Ovary (tissue), 9 donors: ENCODE measurements around the gene C14orf93. TPM values are rescaled to one million over a fixed set of nuclear protein-coding genes. Genes with fewer than 3 reads are reported as not detected.
"Not testable (repeated sequence)": the region's sequence is repeated elsewhere in the genome, so short reads cannot be mapped to it uniquely, and the experiment has no call there.

Experiments used
- DNase-seq, 5 donors: peaks; one replicate each; pipeline ENCODE4 v3.0.0-alpha.2; 2019 to 2020
- H3K27ac ChIP-seq, 2 donors: fragments of 200-600 bp; one replicate each; pipeline versions ENCODE4 v1.5.1 to v1.8.0; 2019 to 2022
- H3K27me3 ChIP-seq: fragments of 200-600 bp; one replicate; pipeline ENCODE4 v1.8.0; 2022
- H3K36me3 ChIP-seq: fragments of 200-600 bp; sonication (generic); one replicate; pipeline ENCODE4 v1.5.1; 2019
- H3K4me1 ChIP-seq: one replicate; pipeline ENCODE4 v1.8.1; 2013; ENCODE audit warnings: mild to moderate bottlenecking, moderate library complexity; ENCODE audit not compliant: insufficient read depth
- H3K4me3 ChIP-seq: fragments of 200-600 bp; sonication (generic); one replicate; pipeline ENCODE4 v1.5.1; 2017
- H3K9me3 ChIP-seq, 2 donors: fragments of 200-600 bp in 1 of 2; sonication (generic) in 1 of 2; one replicate each; pipeline versions ENCODE4 v1.5.1 to v1.8.1; 2013 to 2019; ENCODE audit warnings: mild to moderate bottlenecking in 1 of 2, moderate library complexity in 1 of 2
- CTCF ChIP-seq, 3 donors: fragments of 450-650 bp in 2 of 3; fragments of 200-600 bp in 1 of 3; IDR thresholded peaks; one replicate each; pipeline versions ENCODE4 v1.5.1 to v1.8.0; 2016 to 2022; ENCODE audit warnings: antibody characterized with exemption in 3 of 3, mild to moderate bottlenecking in 1 of 3
- EP300 ChIP-seq: sonication (generic); formaldehyde crosslinking; IDR thresholded peaks from one replicate; pipeline ENCODE4 v1.6.1; 2017; ENCODE audit warnings: antibody characterized with exemption
- POLR2A ChIP-seq: fragments of 450-650 bp; IDR thresholded peaks from one replicate; pipeline ENCODE4 v1.6.1; 2017; ENCODE audit warnings: antibody characterized with exemption, mild to moderate bottlenecking, moderate library complexity
- WGBS, 3 donors: extraction: QIAGEN DNeasy Blood & Tissue Kit in 1 of 3; methylation state at CpG; one replicate each; pipeline versions ENCODE4 v1.1.5 to v1.1.7; 2013 to 2017; 5-methylcytosine and 5-hydroxymethylcytosine counted together
- intact Hi-C, 4 donors: fragments of 100-400 bp; cut with DNase I; formaldehyde crosslinking; loops; one replicate each; pipeline versions ENCODE4 v1.11.0 to v1.15.1; 2022 to 2023
- polyA plus RNA-seq, 2 donors: library from polyadenylated mRNA; stranded (reverse); fragments of 200-250 nt in 1 of 2; fragments of 350-450 nt in 1 of 2; fragmentation: Illumina TruSeq in 1 of 2; extraction: RNeasy Lipid Tissue Mini Kit (QIAGEN cat#74804) in 1 of 2; gene quantifications; one replicate each; pipeline ENCODE4 v1.2.3, GENCODE V29; 2013 to 2014
- total RNA-seq, 7 donors: library from RNA; depleted of rRNA in 2 of 7; stranded (reverse); fragments of >200 nt in 2 of 7; fragmentation: NEBNext Ultra II Directional in 3 of 7; extraction: Animal tissue kit (Norgen Biotek cat#: 25700) in 3 of 7; gene quantifications; one replicate each; pipeline versions ENCODE4 v1.1.0 to v1.2.4, GENCODE V29; 2016 to 2023
- donor health status: DM: no; HTN: no; CAD: no; lungs with moderate emphysema.
- donor health status: DM: no; HTN: no; CAD: no.
- donor health status: Bipolar disorder and iron deficiency.
- donor health status: DM: yes; HTN: yes; CAD: no.
- donor health status: DM: no; HTN: no; CAD: no.
- donor health status: DM: yes; HTN: yes; CAD: no.

C14orf93 gene
- total and polyA plus RNA-seq, 9 donors = 7.2 to 12.7 (median 10.8) TPM

GRCh38 chr14:23020143-23021128, 10.5 kb upstream of the C14orf93 start:
- intact Hi-C loops = no loop called here
- 88 to 93% (median 91%) methylated on average over 7 of the region's 7 CpGs for whole genome bisulfite sequencing, 3 donors
- no peaks in the 10 kb centered on the region for H3K9me3 ChIP-seq
- no peak for DNase-seq
- H3K27ac ChIP-seq = no peak overlapping the region
- no peak overlapping the region for H3K4me3 ChIP-seq
- no peaks in the 10 kb centered on the region for H3K27me3 ChIP-seq
- H3K4me1 ChIP-seq = no peaks in the 10 kb centered on the region
- no peaks in the 10 kb centered on the region for H3K36me3 ChIP-seq
- TF ChIP-seq POLR2A (no peak), CTCF (IDR thresholded peaks at IDR 0.05) (no peak), EP300 (no peak)

GRCh38 chr14:23018107-23018506, 8.2 kb upstream of the C14orf93 start:
- no peak overlapping the region for H3K4me3 ChIP-seq
- H3K27ac ChIP-seq = no peak overlapping the region
- H3K4me1 ChIP-seq = no peaks in the 10 kb centered on the region
- intact Hi-C loops = no loop called here
- TF ChIP-seq CTCF (IDR thresholded peaks at IDR 0.05) (no peak), POLR2A (no peak), EP300 (no peak)
- no peak for DNase-seq
- H3K9me3 ChIP-seq = no peaks in the 10 kb centered on the region
- H3K27me3 ChIP-seq = no peaks in the 10 kb centered on the region
- no peaks in the 10 kb centered on the region for H3K36me3 ChIP-seq

- Histone ChIP-seq H3K4me3 (no peak overlapping the region), H3K27me3 (no peaks in the 10 kb centered on the region), H3K4me1 (no peaks in the 10 kb centered on the region), H3K9me3 (no peaks in the 10 kb centered on the region), H3K36me3 (no peaks in the 10 kb centered on the region), H3K27ac (no peak overlapping the region)
- TF ChIP-seq POLR2A (no peak), EP300 (no peak), CTCF (IDR thresholded peaks at IDR 0.05) (no peak)
- intact Hi-C loops = no loop called here
- WGBS, 3 donors = 85 to 91% (median 87%) methylated on average over 5 of the region's 5 CpGs
- DNase-seq = no peak
Measured at GRCh38 chr14:23017091-23017490, 7.1 kb upstream of the C14orf93 start.

- H3K27ac ChIP-seq = no peak overlapping the region
- no peaks in the 10 kb centered on the region for H3K4me1 ChIP-seq
- intact Hi-C loops = no loop called here
- WGBS, 3 donors = 74 to 83% (median 78%) methylated on average over 4 of the region's 4 CpGs
- no peak for DNase-seq
- H3K36me3 ChIP-seq = no peaks in the 10 kb centered on the region
- H3K27me3 ChIP-seq = no peaks in the 10 kb centered on the region
- no peak for TF ChIP-seq EP300
- TF ChIP-seq CTCF (IDR thresholded peaks at IDR 0.05) = no peak
- no peak for TF ChIP-seq POLR2A
- H3K9me3 ChIP-seq = no peaks in the 10 kb centered on the region
- H3K4me3 ChIP-seq = no peak overlapping the region
Measured at GRCh38 chr14:23015618-23016017, 5.7 kb upstream of the C14orf93 start.

- H3K4me1 ChIP-seq, intact Hi-C loops, H3K27me3 ChIP-seq, H3K36me3 ChIP-seq, H3K27ac ChIP-seq, DNase-seq, H3K9me3 ChIP-seq, H3K4me3 ChIP-seq: not testable (repeated sequence)
- WGBS, 3 donors = 82 to 84% (median 83%) methylated on average over 5 of the region's 5 CpGs
Measured at GRCh38 chr14:23013749-23014054, 3.8 kb upstream of the C14orf93 start.
